ENCODE measurements around the gene RNF125. TPM values are rescaled to one million over a fixed set of nuclear protein-coding genes. Genes with fewer than 3 reads are reported as not detected.

RNF125 gene
- total and polyA plus RNA-seq, 9 of the 15 experiments (the other 6 are each of a cell fraction or from before 2014, with no cell fraction given), result 0.01 to 0.29 (median 0.07) TPM; not detected in 1

DNA sequence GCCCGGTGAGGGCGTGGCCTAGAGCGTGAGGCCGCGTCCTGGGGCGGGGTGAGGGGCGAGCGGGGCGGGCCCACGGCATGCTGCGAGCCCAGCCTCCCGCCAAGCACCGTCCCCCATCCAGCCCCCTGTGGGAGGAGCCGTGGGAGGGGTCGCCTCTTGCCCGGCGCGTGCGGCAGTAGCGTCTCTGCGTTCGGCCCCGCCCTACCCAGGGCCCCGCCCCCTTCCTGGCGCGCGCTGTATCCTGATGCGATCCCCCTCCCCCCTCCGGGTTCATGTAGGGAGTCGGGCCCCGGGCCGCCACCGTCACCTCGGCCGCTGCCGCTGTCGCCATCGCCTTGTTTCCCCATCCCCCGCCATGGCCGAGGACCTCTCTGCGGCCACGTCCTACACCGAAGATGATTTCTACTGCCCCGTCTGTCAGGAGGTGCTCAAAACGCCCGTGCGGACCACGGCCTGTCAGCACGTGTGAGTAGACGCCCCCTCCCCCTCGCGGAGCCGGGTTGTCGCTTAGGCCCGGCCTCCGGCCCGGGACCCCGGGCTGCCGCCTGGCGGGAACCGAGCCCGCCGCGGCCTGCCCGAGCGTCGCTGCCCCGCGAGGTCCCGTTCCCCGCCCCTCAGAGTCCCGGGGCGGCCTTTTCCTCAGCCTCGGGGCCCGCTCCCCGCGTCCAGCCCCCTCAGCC is 73.9 kb downstream of the RNF125 start (continued):
- TF ChIP-seq CREB3 (tag; conservative IDR thresholded peaks at IDR 0.05; ENCODE audit: low read depth) (no peak), RBFOX2 (IDR thresholded peaks at IDR 0.05; ENCODE audit: low read depth, low read length) (peak; percentile 67), SMARCA5 (IDR thresholded peaks at IDR 0.05) (no peak), ZBTB33 (CRISPR knock-in tag; IDR thresholded peaks at IDR 0.05) (no peak), TFAM (CRISPR knock-in tag; conservative IDR thresholded peaks at IDR 0.05) (no peak), ZNF324 (CRISPR knock-in tag; IDR thresholded peaks at IDR 0.05) (no peak), ZNF79 (CRISPR knock-in tag; IDR thresholded peaks at IDR 0.05; ENCODE audit: low read depth) (no peak), ZNF184 (CRISPR knock-in tag; IDR thresholded peaks at IDR 0.05) (no peak), ETS2 (tag; IDR thresholded peaks at IDR 0.05; ENCODE audit: borderline replicate concordance, poor library complexity, severe bottlenecking) (no peak), DPF2 (IDR thresholded peaks at IDR 0.05) (no peak), SMAD3 (CRISPR knock-in tag; conservative IDR thresholded peaks at IDR 0.05) (no peak), LEF1 (IDR thresholded peaks at IDR 0.05) (no peak), ZNF274 (IDR thresholded peaks at IDR 0.05; ENCODE audit: borderline replicate concordance, low read depth, low read length) (no peak), NCOR1 (IDR thresholded peaks at IDR 0.05) (no peak; the same call in 1 of the 2 replicates), AFF1 (IDR thresholded peaks at IDR 0.05; ENCODE audit: low read depth in 1 of 2, partially characterized antibody in 2 of 2) (peak in 1 of 2 experiments; percentile 55), TEAD1 (CRISPR knock-in tag; IDR thresholded peaks at IDR 0.05) (no peak), ELF4 (CRISPR knock-in tag; IDR thresholded peaks at IDR 0.05) (no peak), ETV5 (CRISPR knock-in tag; IDR thresholded peaks at IDR 0.05; ENCODE audit: low read depth) (no peak), ZNF24 (IDR thresholded peaks at IDR 0.05) (no peak), ZBTB5 (IDR thresholded peaks at IDR 0.05) (no peak), MCM3 (IDR thresholded peaks at IDR 0.05) (no peak)
